B cell (primary cell): ENCODE results near the gene FHIT.

Experiments
- EZH2 ChIP-seq: IDR thresholded peaks from 2 replicates; pipeline ENCODE4 v1.6.1; 2012; ENCODE audit warnings: borderline replicate concordance, low read depth, mild to moderate bottlenecking, moderate library complexity, low read length; ENCODE audit not compliant: insufficient read depth, poor library complexity, severe bottlenecking
- TF ChIP-seq, protein P1 (sequence below): fragments of 200-600 bp; IDR thresholded peaks from one replicate; pipeline ENCODE4 v1.8.0; 2022; ENCODE audit warnings: antibody characterized with exemption, mild to moderate bottlenecking

DNA sequence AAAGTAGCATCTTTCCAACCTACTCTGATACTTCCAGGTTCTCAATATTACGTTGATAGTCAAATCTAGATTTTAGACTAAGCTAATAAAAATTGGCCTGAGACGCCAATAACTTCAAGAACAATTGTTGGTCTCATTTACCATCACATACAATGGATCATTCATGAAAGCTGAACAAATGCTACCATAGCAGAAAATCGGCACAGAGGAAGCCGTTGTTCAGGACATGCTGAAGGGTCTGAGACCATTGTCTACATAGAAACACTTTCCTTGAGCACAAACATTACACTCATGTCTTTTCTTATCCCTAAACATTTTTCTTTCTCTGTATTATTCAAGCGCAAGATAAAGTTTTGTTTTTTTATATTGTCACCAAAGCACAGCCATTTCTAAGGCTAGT, 37.2 kb upstream of the FHIT start:
- TF ChIP-seq, protein P1, sequence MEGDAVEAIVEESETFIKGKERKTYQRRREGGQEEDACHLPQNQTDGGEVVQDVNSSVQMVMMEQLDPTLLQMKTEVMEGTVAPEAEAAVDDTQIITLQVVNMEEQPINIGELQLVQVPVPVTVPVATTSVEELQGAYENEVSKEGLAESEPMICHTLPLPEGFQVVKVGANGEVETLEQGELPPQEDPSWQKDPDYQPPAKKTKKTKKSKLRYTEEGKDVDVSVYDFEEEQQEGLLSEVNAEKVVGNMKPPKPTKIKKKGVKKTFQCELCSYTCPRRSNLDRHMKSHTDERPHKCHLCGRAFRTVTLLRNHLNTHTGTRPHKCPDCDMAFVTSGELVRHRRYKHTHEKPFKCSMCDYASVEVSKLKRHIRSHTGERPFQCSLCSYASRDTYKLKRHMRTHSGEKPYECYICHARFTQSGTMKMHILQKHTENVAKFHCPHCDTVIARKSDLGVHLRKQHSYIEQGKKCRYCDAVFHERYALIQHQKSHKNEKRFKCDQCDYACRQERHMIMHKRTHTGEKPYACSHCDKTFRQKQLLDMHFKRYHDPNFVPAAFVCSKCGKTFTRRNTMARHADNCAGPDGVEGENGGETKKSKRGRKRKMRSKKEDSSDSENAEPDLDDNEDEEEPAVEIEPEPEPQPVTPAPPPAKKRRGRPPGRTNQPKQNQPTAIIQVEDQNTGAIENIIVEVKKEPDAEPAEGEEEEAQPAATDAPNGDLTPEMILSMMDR, result no peak
- TF ChIP-seq EZH2, result no peak
